HG02678 (cell line): Measurements from ENCODE around the gene ZNF511.
A peak's percentile ranks its signal among the peaks of the same experiment; 100 is the strongest.

Experiments
- ATAC-seq: cut with Tn5 transposase; IDR thresholded peaks from one replicate; pipeline ENCODE4 v1.9.1; 2021; ENCODE audit warnings: mild to moderate bottlenecking, moderate library complexity; ENCODE audit not compliant: unreplicated experiment

The ZNF511 gene

DNA sequence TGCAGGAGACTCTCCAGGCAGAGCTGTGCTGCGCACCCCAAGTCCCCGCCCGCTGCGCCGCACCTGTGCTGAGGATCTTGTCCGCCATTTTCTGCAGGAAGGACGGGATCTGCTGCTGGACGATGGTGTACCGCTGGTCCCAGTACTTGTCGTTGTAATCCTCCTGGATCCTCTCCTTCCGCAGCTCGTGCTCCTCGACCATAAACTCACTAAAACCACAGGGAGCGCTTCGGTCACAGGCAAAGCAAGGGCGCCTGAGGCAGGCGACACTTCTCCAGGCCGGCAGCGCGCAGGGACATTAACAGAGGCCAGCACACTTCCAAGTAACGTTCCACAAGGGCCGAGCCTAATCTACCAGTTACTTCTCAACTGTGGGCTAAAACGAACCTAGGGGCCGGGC lies 19.0 kb upstream of the ZNF511 start:
- ATAC-seq = no peak

DNA sequence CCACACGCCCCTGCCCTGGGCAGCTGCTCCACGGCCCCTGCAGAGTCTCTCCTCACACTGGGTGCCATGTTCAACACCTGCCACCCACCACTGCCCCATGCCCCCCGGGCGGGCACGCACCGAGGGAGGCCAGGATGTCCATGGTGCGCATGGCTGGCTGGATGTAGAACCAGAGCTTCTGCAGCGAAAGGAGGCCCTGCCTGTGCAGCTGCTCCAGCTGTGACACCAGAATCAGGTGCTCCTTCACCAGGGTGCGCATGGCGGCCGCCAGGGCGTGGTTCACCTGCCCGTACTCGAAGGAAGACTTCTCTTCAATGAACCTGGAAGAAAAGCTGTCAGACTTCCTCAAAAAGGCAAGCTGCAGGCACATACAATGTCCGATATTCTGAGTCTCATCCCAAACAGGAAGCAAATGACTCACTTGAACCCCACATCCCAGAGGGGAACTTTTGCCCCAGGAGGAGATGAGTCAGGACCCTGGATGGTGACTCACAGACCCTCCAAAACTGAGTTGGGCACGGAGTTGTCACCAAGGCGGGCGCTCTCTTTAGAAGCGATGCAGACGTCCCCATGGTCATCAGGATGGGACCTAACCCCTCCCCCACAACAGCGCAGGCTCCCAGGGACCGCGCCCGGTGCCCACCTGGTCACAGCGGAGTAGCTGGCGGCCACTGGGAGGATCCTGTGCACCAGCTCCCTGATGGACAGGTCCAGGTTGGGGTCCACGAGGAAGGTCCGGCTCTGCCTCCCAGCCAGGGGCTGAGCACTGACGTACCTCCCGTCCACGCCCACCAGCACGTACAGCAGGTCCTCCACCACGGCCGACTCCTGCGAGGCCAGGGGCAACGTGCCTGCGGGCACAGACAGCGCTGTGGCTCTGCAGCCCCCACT lies 15.6 kb upstream of the ZNF511 start:
- ATAC-seq = no peak

DNA sequence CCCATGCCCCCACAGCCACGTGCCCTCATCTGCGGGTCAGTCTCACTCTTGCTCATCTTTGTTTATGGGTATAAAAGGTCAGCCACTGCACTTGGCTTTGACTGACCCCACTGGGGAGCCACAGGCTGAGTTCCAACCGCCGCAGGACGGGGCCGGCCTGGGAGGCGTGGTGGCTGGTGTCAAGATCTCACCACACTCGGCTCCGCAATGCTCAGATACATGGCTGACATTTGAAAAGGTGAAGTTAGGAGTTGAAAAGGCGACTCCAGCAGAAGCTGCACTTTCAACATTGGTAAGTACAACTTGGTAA lies 14.9 kb upstream of the ZNF511 start:
- no peak for ATAC-seq

DNA sequence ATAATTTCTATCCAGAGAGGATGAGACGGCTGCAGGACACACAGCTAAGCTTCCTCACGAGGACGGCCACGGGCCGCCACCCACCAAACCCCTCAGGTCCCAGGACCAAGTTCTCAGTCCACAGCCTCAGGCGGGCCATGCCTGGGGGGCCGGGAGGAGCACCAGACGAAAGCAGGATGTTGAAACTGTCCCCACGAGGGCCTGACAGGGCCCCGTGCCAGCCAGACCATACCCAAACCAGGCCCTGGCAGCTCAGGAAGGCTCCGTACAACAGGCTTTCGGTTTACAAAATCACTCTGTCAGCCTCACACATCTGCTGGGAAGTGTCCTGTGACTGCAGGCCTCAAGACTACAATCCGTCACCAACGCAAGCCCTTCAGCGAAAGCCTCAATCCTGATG lies 14.5 kb upstream of the ZNF511 start:
- ATAC-seq = no peak

DNA sequence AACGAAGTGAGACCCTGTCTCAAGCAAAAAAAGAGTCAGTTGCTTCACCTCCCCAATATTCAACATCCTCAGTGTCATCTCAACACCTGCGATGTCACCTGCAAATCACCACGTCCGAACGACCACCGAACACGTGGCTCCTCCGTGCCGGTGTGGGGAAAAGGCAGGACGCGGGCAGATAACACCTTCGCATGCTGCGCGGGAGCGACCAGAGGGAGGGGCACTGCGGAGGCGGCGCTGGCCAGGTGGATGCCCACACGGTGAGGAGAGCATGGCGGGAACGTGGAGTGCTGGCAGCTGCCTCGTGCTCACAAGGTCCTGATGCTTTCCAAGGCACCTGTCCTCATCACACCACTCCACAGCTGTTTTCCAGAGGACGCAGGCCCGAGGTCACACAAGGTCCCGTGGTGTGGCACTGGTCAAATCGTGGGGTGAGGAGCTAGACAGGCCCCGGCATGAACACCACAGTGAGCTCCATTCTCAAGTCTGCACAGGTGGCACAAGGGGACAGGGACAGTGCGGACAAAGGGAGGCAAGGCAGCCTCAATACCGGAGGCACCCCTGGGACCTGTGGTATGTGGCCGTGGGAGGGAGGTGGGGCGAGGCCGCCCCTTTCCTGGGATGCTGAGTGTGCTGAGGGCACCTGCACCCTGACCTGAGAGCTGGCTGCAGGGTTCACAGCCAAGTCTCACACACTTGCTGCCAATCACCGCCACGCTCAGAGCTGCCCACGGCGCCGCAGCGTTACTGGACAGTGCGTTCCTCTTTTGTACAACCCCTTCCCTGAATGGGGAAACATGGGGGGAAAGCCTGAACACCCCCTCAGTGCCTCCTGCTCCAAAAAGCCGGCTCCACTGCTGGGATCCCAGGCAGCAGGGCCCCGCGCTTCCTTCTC lies 13.0 kb upstream of the ZNF511 start:
- no peak for ATAC-seq

DNA sequence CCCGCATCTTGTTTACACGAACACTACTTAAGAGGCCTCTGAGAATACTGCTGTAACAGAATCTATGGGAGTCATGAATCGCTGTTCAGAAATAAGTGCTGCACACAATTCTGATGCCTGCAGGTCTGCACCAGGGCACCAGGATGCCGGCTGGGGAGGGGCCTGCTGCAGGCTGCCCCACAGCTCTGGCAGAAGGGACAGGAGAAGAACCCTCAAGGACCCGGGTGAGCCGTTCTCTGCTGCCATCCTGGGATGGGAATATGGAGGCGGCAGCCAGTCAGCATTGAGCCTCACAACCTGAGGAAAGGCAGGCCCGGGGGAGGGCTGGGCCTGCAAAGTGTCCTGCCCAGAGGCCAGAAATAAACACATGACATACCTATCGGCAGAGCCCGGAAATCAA lies 11.2 kb upstream of the ZNF511 start:
- ATAC-seq = no peak

DNA sequence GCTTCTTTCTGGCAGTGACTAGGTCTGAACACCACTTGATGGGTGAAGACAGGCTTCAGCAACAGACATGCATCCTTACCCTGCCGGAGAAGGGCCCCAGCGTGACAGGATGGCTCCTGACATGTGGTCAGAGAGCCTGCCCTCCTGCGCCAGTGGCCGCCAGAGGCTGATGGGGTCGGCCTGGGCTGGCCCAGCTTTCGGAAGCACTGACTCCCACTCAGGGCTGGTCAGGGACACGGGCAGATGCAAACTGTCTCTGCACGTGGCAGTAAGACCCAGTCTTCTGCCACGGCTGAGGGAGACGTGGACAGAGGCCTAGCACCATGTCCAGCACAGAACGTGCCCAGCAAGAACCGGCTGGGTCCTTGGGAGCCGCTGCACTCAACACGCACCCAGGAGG lies 10.2 kb upstream of the ZNF511 start:
- no peak for ATAC-seq

DNA sequence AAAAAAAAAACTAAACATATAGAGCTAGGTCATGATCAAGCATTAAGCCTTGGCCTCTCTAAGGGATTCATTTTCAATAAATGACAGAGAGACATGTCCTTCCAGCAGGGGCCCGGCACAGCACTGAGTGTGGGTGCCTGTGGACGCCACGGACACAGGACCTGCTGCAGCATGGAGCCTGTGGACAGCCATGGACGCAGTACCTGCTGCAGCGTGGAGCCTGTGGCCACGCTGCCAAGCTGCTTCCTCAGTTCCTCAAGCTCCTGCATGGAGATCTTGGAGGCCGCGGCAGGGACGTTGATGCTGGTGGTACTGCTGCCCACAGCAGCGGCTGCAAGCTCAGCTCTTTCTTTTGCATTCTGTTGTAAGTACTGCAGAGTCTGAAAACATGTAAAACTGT lies 9.5 kb upstream of the ZNF511 start:
- ATAC-seq = no peak

DNA sequence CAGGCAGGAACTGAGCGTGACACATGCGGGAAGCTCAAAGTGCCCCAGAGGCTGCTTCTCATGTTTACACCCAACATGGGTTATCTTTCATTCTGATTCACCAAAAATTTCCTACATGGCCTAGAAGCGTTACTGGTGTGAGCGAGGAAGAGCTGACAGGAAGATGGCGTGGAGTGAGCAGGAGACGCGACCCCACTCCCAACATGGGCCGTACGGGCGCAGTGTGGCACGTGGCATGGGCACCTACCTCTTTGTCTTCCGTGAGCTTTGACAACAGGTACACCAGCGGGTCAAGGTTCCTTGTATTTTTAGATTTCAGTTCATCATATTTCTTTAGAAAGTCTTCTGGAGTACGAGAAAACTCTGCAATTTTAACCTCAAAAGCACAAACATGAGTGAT lies 9.0 kb upstream of the ZNF511 start:
- ATAC-seq = no peak

DNA sequence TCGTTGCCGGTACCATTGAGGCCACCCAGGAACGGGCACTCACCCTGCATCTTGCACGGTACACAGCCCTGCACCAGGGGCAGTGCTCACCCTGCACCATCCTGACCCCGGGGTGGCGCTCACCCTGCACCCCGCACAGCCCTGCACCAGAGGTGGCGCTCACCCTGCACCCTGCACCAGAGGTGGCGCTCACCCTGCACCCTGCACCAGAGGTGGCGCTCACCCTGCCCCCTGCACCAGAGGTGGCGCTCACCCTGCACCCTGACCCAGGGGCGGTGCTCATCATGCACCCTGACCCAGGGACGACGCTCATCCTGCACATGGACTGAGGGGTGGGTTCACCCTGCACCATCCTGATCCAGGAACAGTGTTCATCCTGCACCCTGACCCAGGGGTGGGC lies 6.5 kb upstream of the ZNF511 start:
- ATAC-seq = no peak

DNA sequence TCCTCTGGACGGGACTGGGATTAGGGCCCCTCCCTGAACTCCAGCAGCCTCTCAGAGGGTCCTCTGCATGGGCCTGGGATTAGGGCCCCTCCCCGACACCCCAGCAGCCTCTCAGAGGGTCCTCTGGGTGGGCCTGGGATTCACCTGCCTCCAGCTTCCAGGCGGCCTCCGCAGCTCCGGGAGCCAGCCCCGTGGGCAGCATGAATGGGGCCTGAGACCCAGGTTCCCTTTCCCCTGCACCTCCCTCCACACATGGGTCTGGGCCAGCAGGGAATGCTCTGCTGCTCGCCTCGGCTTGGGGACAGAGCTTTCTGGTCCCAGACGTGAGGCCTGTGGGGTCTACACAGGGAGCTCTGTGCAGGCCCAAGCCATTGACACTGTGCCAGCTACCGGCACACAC lies 5.5 kb upstream of the ZNF511 start:
- no peak for ATAC-seq

DNA sequence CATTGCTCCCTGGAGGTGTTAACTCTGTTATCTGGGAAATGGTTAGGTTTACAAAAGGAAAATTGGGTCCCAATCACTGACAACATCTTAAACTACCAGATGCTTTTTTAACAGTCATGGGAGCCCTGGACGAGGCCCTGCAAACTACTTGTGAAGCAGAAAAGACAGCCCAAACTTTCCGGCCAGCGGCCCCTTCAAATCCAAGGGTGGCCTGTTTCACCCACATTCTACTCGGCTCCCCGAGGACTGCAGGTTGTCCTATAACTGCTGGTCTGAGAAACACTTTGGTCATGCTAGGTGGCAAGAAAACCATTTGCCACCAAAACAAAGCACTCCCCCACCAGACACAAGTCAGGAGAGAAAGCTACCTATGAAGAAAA lies 2.6 kb upstream of the ZNF511 start:
- no peak for ATAC-seq

DNA sequence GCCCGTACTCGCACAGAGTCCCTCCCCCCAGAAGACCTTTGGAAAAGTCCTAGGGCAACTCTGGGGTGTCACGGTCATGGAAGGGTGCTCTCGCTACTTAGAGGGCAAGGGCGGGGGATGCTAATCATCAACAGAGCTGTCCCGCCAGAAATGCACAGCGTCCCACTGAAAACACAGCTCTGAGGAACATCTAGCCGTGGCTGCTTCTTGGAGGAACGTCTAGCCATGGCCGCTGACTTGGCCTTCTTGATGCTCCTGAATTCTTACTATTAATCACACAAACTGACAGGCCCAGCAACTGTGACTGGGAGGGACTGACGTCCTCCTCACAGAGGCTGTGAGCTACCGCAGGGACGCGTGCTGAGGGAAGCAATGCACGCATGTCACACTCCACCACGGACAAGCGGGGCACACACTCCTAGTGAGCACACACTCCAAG lies 1.8 kb upstream of the ZNF511 start:
- no peak for ATAC-seq

DNA sequence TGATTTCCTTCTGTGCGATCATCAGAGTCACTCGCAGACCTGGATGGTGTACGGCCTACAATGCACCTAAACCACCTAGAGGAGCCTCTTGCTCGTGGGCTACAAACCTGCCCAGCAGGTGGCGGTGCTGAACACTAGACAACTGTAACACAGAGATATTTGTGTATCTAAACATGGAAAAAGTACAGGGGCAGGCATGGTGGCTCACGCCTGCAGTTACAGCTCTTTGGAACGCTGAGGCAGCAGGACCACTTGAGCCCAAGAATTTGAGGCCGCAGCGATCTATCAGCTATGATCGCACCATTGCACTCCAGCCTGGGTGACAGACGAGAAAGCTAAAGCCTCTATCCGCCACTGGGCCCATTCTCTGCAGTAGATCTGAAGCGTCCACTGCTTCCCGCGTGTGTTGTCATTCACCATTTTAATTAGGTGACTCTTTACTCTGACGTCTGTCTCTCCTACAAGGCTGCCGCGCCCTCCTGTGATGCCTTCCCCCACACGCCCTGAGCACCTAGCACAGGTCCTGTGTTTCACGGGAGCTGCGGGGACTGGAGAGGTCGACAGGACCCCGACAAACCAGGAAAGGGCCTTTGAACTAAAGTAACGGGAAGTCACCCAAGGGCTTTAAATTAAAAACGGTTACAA lies 816 bp upstream of the ZNF511 start:
- peak; percentile 35 for ATAC-seq

DNA sequence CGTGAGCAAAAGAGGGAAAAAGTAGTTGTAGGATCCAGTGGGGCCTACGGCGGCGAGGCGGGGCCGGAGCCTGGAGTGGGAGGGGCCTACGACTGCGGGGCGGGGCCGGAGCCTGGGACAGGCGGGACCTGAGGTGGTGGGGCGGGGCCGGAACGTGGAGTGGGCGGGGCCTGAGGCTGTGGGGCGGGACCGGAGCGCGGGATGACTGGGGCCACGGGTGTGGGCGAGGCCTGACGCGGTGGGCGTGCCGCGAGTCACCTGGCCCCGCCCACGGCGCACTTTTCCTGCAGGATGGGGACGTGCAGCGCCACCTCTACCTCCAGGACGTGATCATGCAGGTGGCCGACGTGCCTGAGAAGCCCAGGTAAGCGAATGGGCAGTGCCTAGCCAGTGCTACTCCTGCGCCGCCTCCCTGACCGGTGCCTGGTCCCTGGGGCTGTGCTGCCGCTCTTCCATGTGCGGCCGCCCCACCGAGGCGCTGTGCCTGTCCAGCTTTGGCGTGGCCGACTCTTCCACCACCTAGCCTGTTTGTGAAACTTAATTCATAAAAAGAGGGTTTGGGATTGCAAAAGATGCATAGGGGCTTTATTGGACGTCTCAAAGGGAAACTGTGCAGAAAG lies 496 bp downstream of the ZNF511 start:
- ATAC-seq = peak; percentile 68

DNA sequence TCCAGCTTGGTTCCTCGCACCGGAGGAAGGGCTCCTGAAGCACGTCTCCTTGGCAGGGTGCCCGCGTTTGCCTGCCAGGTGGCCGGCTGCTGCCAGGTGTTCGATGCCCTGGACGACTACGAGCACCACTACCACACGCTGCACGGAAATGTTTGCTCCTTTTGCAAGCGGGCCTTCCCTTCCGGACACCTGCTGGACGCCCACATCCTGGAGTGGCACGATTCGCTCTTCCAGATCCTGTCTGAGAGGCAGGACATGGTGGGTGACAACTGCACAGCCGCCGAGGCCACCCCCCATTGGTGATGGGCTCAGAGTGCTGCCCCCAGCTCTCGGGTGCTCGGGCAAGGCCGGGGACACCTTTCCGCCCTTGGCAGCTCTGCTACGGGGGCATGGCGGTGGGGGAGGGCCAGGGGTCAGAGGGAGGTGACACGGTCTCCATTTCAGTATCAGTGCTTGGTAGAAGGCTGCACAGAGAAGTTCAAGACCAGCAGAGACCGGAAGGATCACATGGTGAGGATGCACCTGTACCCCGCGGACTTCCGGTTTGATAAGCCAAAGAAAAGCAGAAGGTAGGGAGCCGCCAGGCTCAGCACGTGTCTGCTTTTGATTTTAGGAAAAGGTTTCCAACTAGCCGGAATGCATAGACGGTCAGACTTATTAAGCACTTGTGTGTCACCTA lies 1.1 kb downstream of the ZNF511 start:
- ATAC-seq = no peak

DNA sequence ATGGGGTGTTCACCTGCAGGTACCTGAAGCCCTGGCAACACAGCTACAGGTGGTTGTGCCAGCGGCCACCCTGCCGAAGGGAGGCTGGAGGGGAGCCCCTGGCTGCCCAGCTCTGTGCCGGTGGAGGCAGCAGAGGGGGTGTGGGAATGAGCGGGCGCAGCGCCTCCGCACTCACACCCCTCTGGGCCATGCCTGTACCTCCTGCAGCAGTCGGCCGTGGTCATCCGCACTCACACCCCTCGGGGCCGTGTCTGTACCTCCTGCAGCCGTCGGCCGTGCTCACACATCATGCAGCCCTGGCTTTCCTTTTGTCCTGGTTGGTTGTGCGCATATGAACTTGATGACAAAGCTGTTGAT lies 1.7 kb downstream of the ZNF511 start:
- no peak for ATAC-seq

DNA sequence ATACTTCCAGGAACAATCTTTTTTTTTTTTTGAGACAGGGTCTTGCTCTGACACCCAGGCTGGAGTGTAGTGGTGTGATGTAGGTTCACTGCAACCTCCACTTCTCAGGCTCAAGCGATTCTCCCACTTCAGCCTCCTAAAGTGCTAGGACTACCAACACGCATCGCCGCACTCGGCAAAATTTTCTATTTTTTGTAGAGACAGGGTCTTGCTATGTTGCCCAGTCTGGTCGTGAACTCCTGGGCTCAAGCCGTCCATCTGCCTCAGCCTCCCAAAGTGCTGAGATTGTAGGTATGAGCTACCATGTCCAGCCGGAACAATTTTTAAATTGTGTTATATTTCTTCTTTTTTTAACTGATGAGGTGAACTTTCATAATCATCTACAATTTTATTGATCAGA lies 2.1 kb downstream of the ZNF511 start:
- no peak for ATAC-seq

DNA sequence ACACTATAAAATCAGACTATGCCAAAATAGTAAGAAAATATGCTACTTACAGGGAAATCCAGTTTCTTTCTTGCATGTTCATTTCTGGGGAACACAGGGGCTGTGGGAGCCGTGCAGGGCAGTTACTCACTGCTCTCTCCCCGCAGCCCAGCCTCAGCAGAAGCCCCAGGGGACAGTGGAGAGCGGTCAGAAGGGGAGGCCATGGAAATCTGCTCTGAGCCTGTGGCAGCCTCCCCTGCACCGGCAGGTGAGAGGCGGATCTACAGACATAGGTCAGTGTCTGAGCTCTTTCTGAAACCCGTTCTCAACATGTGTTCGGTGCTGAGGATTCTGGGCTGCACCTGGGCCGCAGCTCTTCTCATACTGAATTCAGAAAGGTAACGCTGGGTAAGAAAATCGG lies 2.9 kb downstream of the ZNF511 start:
- no peak for ATAC-seq

DNA sequence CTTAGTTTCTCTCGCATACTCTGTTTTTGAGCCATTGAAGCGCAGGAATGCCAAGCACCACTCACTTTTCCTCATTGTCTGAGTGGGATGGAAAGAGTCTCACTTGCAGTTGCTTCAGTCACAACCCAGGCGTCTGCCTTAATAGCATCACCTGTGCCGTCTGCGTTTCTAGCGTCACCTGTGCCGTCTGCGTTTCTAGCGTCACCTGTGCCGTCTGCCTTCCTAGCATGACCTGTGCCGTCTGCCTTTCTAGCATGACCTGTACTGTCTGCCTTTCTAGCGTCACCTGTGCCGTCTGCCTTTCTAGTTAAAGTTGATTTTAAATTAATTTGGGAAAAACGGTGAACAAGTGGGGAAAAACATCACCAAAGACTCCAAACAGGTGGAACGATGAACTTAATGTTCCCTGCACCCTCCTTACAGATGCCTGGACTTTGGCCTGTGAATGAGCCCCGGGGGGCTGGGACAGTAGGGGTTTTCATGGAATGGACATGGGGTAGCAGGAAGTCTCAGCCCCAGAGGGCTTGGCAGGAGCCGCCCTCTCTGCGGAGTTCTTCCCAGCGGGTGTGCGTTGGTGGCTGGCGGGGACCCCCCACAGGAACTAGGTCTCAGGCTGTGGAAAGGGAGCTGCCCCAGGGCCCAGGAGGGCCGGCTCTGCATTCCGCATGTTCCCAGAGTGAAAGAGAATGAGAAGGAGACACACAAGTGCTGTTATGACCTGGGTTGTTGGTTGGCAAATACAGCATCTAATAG lies 3.5 kb downstream of the ZNF511 start:
- ATAC-seq = no peak
